Effector memory CD8-positive, alpha-beta T cell (primary cell): Measurements from ENCODE around the gene PCDH11X.
"Not testable (repeated sequence)": the region's sequence is repeated elsewhere in the genome, so short reads cannot be mapped to it uniquely, and the experiment has no call there.

ENCODE experiments used
- ATAC-seq: fragments of 150-1000 bp; cut with Tn5 transposase; replicated peaks from 2 replicates; pipeline ENCODE4 v1.10.0; 2021; ENCODE audit warnings: mild to moderate bottlenecking, moderate library complexity
- DNase-seq, 3 experiments: peaks; one replicate each; pipeline ENCODE4 v3.0.0; 2021
- H3K27ac Mint-ChIP-seq, 2 donors: one replicate each; pipeline ENCODE4 v1.8.0; 2022; ENCODE audit warnings: mild to moderate bottlenecking in 2 of 2, mixed read lengths in 2 of 2, moderate library complexity in 2 of 2
- H3K27me3 Mint-ChIP-seq, 2 donors: one replicate each; pipeline ENCODE4 v1.8.0; 2022; ENCODE audit warnings: mixed read lengths in 2 of 2
- H3K36me3 Mint-ChIP-seq: one replicate; pipeline ENCODE4 v1.8.0; 2022; ENCODE audit warnings: mild to moderate bottlenecking, moderate library complexity, mixed read lengths; ENCODE audit not compliant: insufficient read depth
- H3K4me1 Mint-ChIP-seq, 2 donors: one replicate each; pipeline ENCODE4 v1.8.0; 2022; ENCODE audit warnings: low read depth in 2 of 2, mixed read lengths in 2 of 2
- H3K4me3 Mint-ChIP-seq, 2 donors: one replicate each; pipeline ENCODE4 v1.8.0; 2022; ENCODE audit warnings: mild to moderate bottlenecking in 2 of 2, mixed read lengths in 2 of 2, moderate library complexity in 2 of 2
- H3K9me3 Mint-ChIP-seq, 2 donors: one replicate each; pipeline ENCODE4 v1.8.0; 2022; ENCODE audit warnings: mixed read lengths in 2 of 2
- total RNA-seq, 9 experiments: gene quantifications; one replicate each; lab custom pipeline; 2026; lab: John Stamatoyannopoulos, UW

The PCDH11X gene
- total RNA-seq, result 0 reads per million in 9 experiments

GRCh38 chrX:91779135-91779534, at the start of gene PCDH11X:
Gene PCDH11X (plus strand): TSS chrX:91779375. CDS start chrX:91835505, 56,130 bp downstream.
- not testable (repeated sequence) for H3K4me1 Mint-ChIP-seq, H3K9me3 Mint-ChIP-seq, H3K4me3 Mint-ChIP-seq, H3K27me3 Mint-ChIP-seq, H3K27ac Mint-ChIP-seq, DNase-seq, H3K36me3 Mint-ChIP-seq
- peak; percentile 48 for ATAC-seq

GRCh38 chrX:91747446-91747845, 31.7 kb upstream of the PCDH11X start:
- ATAC-seq, H3K4me3 Mint-ChIP-seq, H3K4me1 Mint-ChIP-seq, H3K36me3 Mint-ChIP-seq, DNase-seq, H3K9me3 Mint-ChIP-seq, H3K27me3 Mint-ChIP-seq, H3K27ac Mint-ChIP-seq: not testable (repeated sequence)

- not testable (repeated sequence) for ATAC-seq, H3K4me3 Mint-ChIP-seq, DNase-seq, H3K27ac Mint-ChIP-seq, H3K36me3 Mint-ChIP-seq, H3K27me3 Mint-ChIP-seq, H3K4me1 Mint-ChIP-seq, H3K9me3 Mint-ChIP-seq
Observed at GRCh38 chrX:91753022-91753421, 26.2 kb upstream of the PCDH11X start.

- not testable (repeated sequence) for H3K27me3 Mint-ChIP-seq, H3K4me1 Mint-ChIP-seq, H3K36me3 Mint-ChIP-seq, DNase-seq, H3K9me3 Mint-ChIP-seq, H3K27ac Mint-ChIP-seq
- peak; percentile 88 for ATAC-seq
- H3K4me3 Mint-ChIP-seq, result peak overlapping the region in 1 of 2 donors; percentile 49
Observed at GRCh38 chrX:91770619-91771488, 8.3 kb upstream of the PCDH11X start.

GRCh38 chrX:91773943-91774342, 5.2 kb upstream of the PCDH11X start:
- not testable (repeated sequence) for H3K27me3 Mint-ChIP-seq, H3K36me3 Mint-ChIP-seq

GRCh38 chrX:91780008-91780407, 833 bp downstream of the PCDH11X start:
- H3K36me3 Mint-ChIP-seq, DNase-seq, H3K27ac Mint-ChIP-seq, H3K9me3 Mint-ChIP-seq, H3K4me3 Mint-ChIP-seq, H3K27me3 Mint-ChIP-seq, H3K4me1 Mint-ChIP-seq, ATAC-seq: not testable (repeated sequence)

More at GRCh38 chrX:91773943-91774342, 5.2 kb upstream of the PCDH11X start:
- H3K4me1 Mint-ChIP-seq, ATAC-seq, H3K9me3 Mint-ChIP-seq, DNase-seq, H3K27ac Mint-ChIP-seq, H3K4me3 Mint-ChIP-seq: not testable (repeated sequence)

GRCh38 chrX:91780698-91781097, 1.5 kb downstream of the PCDH11X start:
- not testable (repeated sequence) for DNase-seq
- H3K4me3 Mint-ChIP-seq, result peak overlapping the region in 1 of 2 donors; percentile 36

GRCh38 chrX:91781553-91782298, 2.6 kb downstream of the PCDH11X start:
- H3K4me1 Mint-ChIP-seq, ATAC-seq, H3K27me3 Mint-ChIP-seq, H3K9me3 Mint-ChIP-seq, H3K27ac Mint-ChIP-seq, H3K36me3 Mint-ChIP-seq, DNase-seq: not testable (repeated sequence)
- peak overlapping the region in 1 of 2 donors; percentile 19 for H3K4me3 Mint-ChIP-seq

More at GRCh38 chrX:91780698-91781097, 1.5 kb downstream of the PCDH11X start:
- not testable (repeated sequence) for ATAC-seq, H3K27me3 Mint-ChIP-seq, H3K27ac Mint-ChIP-seq, H3K9me3 Mint-ChIP-seq, H3K4me1 Mint-ChIP-seq, H3K36me3 Mint-ChIP-seq

GRCh38 chrX:91782825-91783224, 3.6 kb downstream of the PCDH11X start:
- not testable (repeated sequence) for H3K27ac Mint-ChIP-seq, H3K4me3 Mint-ChIP-seq, H3K9me3 Mint-ChIP-seq, DNase-seq, H3K36me3 Mint-ChIP-seq, H3K27me3 Mint-ChIP-seq, H3K4me1 Mint-ChIP-seq, ATAC-seq

- H3K36me3 Mint-ChIP-seq, H3K27me3 Mint-ChIP-seq, H3K4me1 Mint-ChIP-seq, H3K4me3 Mint-ChIP-seq, H3K9me3 Mint-ChIP-seq, H3K27ac Mint-ChIP-seq, ATAC-seq, DNase-seq: not testable (repeated sequence)
Observed at GRCh38 chrX:91817537-91817936, 38.4 kb downstream of the PCDH11X start.

- not testable (repeated sequence) for H3K27ac Mint-ChIP-seq, H3K4me1 Mint-ChIP-seq
Observed at GRCh38 chrX:91825321-91825720, 46.1 kb downstream of the PCDH11X start.

More at GRCh38 chrX:91825321-91825720, 46.1 kb downstream of the PCDH11X start:
- H3K27me3 Mint-ChIP-seq, H3K9me3 Mint-ChIP-seq, H3K4me3 Mint-ChIP-seq, DNase-seq, H3K36me3 Mint-ChIP-seq, ATAC-seq: not testable (repeated sequence)
